Activated T-helper 1 cell treated with anti-CD3 and anti-CD28 coated beads, Interleukin-12 subunit alpha, Interleukin-12 subunit beta, Interleukin-2, Interleukin-4 antibody, amounts not matched to agents 30 ng/mL and 10 ng/mL and 1 ng/mL, durations not matched to agents 14 hours and 24 hours and 36 hours (primary cell): ENCODE measurements around the gene TEX35. TPM values are rescaled to one million over a fixed set of nuclear protein-coding genes. Genes with fewer than 3 reads are reported as not detected.

Source experiments
- DNase-seq: peaks from one replicate; pipeline ENCODE4 v3.0.0; 2021; ENCODE audit warnings: low spot score
- H3K27ac Mint-ChIP-seq: one replicate; pipeline ENCODE4 v1.8.0; 2021; ENCODE audit warnings: mild to moderate bottlenecking, mixed read lengths
- H3K27me3 Mint-ChIP-seq: one replicate; pipeline ENCODE4 v1.8.0; 2022; ENCODE audit warnings: mild to moderate bottlenecking, moderate library complexity, mixed read lengths; ENCODE audit not compliant: insufficient read depth
- H3K36me3 Mint-ChIP-seq: one replicate; pipeline ENCODE4 v1.8.0; 2021; ENCODE audit warnings: low read depth, mixed read lengths
- H3K4me1 Mint-ChIP-seq: one replicate; pipeline ENCODE4 v1.8.0; 2021; ENCODE audit warnings: low read depth, mixed read lengths
- H3K4me3 Mint-ChIP-seq: one replicate; pipeline ENCODE4 v1.8.0; 2021; ENCODE audit warnings: mild to moderate bottlenecking, moderate library complexity, mixed read lengths
- H3K9me3 Mint-ChIP-seq: one replicate; pipeline ENCODE4 v1.8.0; 2021; ENCODE audit warnings: mixed read lengths
- intact Hi-C: fragments of 100-400 bp; cut with micrococcal nuclease; formaldehyde crosslinking; loops from one replicate; pipeline ENCODE4 v1.15.1; 2024
- total RNA-seq: library from RNA; stranded (reverse); gene quantifications from 2 replicates; pipeline ENCODE4 v1.2.3, GENCODE V29; 2022

Gene TEX35
- total RNA-seq, 1 donor from 2014 or later, result not detected

GRCh38 chr1:178506669-178507068, 6.2 kb upstream of the TEX35 start:
- Mint-ChIP-seq H3K4me1 (no peaks in the 10 kb centered on the region), H3K9me3 (no peaks in the 10 kb centered on the region), H3K27me3 (no peaks in the 10 kb centered on the region), H3K36me3 (no peaks in the 10 kb centered on the region), H3K27ac (no peak overlapping the region), H3K4me3 (no peak overlapping the region)
- intact Hi-C loops, result no loop called here
- no peak for DNase-seq

DNA sequence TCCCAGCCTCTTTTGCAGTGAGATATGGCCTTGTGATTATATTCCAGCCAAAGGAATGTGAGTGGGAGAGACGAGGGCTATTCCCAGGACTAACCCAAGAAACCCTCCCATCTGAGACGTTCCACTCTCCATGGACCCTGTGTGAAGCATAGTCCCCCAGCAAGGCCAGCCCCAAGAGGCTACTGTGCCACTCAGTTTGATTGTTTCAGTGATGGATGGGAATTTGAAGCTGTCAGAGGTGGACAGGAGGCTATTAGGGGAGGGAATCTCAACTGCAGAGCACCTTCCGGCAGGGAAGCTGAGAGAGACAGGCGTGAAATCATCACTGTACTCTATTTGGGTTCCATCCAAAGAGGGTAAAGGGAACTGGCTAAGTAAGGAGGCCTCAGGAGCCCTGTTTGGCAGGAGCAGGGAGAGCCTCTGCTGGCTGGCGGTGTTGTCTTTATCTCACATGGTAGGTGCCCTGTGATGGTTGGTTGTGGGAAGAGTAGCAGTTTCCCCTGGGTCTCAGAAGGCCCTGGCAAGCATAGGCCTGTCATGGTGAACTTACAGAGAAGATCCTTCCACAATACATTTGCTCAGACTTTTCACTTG, 3.4 kb upstream of the TEX35 start:
- H3K9me3 Mint-ChIP-seq, result no peaks in the 10 kb centered on the region
- no peak overlapping the region for H3K4me3 Mint-ChIP-seq
- H3K4me1 Mint-ChIP-seq, result no peaks in the 10 kb centered on the region
- H3K36me3 Mint-ChIP-seq, result no peaks in the 10 kb centered on the region
- intact Hi-C loops, result no loop called here
- no peaks in the 10 kb centered on the region for H3K27me3 Mint-ChIP-seq
- no peak for DNase-seq
- no peak overlapping the region for H3K27ac Mint-ChIP-seq

GRCh38 chr1:178510155-178510554, 2.8 kb upstream of the TEX35 start:
- Mint-ChIP-seq H3K4me1 (no peaks in the 10 kb centered on the region), H3K27ac (no peak overlapping the region), H3K27me3 (peaks cover 1% of the 10 kb centered on the region), H3K4me3 (no peak overlapping the region), H3K36me3 (no peaks in the 10 kb centered on the region), H3K9me3 (no peaks in the 10 kb centered on the region)
- intact Hi-C loops, result no loop called here
- no peak for DNase-seq

- Mint-ChIP-seq H3K9me3 (no peaks in the 10 kb centered on the region), H3K4me3 (no peak overlapping the region), H3K27ac (no peak overlapping the region), H3K36me3 (no peaks in the 10 kb centered on the region), H3K4me1 (no peaks in the 10 kb centered on the region), H3K27me3 (peaks cover 3% of the 10 kb centered on the region)
- DNase-seq, result no peak
- intact Hi-C loops, result no loop called here
Measured at GRCh38 chr1:178513278-178513983, 522 bp downstream of the TEX35 start.

- no peaks in the 10 kb centered on the region for H3K36me3 Mint-ChIP-seq
Measured at GRCh38 chr1:178516110-178516509, 3.2 kb downstream of the TEX35 start.

DNA sequence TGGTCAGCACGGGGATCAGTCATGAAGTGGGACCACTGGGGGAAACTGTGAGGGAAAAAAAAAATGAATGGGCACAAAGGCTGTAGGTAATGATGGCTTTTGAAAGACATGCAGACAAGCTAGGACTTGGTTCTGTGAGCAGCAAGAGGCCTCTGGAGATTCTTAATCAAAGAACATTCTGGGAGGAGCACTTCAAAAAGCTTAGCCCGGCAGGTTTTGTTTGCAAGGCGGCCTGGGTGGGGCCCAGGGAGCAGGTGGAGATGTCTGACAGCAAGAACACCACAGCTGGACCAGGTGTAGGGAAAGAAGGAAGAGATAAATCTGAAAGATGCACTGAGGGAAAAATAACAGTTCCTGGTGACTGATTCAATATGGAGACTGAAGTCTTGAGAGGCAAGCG, 6.0 kb downstream of the TEX35 start:
- intact Hi-C loops, result no loop called here
- Mint-ChIP-seq H3K9me3 (no peaks in the 10 kb centered on the region), H3K4me1 (no peaks in the 10 kb centered on the region), H3K36me3 (no peaks in the 10 kb centered on the region), H3K4me3 (no peak overlapping the region), H3K27ac (no peak overlapping the region), H3K27me3 (peaks cover 4% of the 10 kb centered on the region)
- DNase-seq, result no peak

More at GRCh38 chr1:178516110-178516509, 3.2 kb downstream of the TEX35 start:
- no peak for DNase-seq
- no peak overlapping the region for H3K27ac Mint-ChIP-seq
- H3K9me3 Mint-ChIP-seq, result no peaks in the 10 kb centered on the region
- H3K4me3 Mint-ChIP-seq, result no peak overlapping the region
- no peaks in the 10 kb centered on the region for H3K4me1 Mint-ChIP-seq
- intact Hi-C loops, result no loop called here
- peaks cover 4% of the 10 kb centered on the region for H3K27me3 Mint-ChIP-seq

GRCh38 chr1:178520803-178521202, 7.9 kb downstream of the TEX35 start:
- Mint-ChIP-seq H3K36me3 (no peaks in the 10 kb centered on the region), H3K9me3 (no peaks in the 10 kb centered on the region), H3K27ac (no peak overlapping the region), H3K4me3 (no peak overlapping the region), H3K27me3 (peaks cover 1% of the 10 kb centered on the region), H3K4me1 (no peaks in the 10 kb centered on the region)
- intact Hi-C loops, result no loop called here
- DNase-seq, result no peak

GRCh38 chr1:178521241-178521640, 8.3 kb downstream of the TEX35 start:
- intact Hi-C loops, result no loop called here
- Mint-ChIP-seq H3K4me1 (no peaks in the 10 kb centered on the region), H3K27me3 (peaks cover 1% of the 10 kb centered on the region), H3K9me3 (no peaks in the 10 kb centered on the region), H3K4me3 (no peak overlapping the region), H3K36me3 (no peaks in the 10 kb centered on the region), H3K27ac (no peak overlapping the region)
- no peak for DNase-seq

DNA sequence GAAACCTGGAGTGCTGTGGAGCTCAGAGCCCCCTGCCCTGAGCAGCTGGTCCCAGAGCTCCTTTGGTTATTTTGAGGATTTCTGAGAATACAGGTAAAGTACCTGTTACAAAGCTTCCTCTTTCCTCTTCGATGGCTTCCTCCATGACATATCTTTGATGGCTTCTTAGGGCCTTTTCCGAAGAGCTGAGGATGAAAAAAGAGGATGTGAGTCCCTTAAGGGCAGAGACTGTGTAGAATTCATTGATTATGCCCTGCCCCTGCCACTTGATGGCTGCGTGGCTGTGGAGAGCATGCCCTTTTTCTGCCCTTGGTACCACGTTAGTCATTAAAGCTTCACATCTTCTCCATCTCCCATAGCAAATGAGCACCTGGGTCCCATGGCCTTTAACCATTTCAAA, 14.2 kb downstream of the TEX35 start:
- DNase-seq, result no peak

GRCh38 chr1:178528228-178528952, 15.5 kb downstream of the TEX35 start:
- H3K9me3 Mint-ChIP-seq, result no peaks in the 10 kb centered on the region
- H3K4me1 Mint-ChIP-seq, result peaks cover 7% of the 10 kb centered on the region
- peaks cover 3% of the 10 kb centered on the region for H3K27me3 Mint-ChIP-seq
- intact Hi-C loops, result no loop called here
- H3K27ac Mint-ChIP-seq, result no peak overlapping the region
- H3K4me3 Mint-ChIP-seq, result no peak overlapping the region
- H3K36me3 Mint-ChIP-seq, result no peaks in the 10 kb centered on the region
- no peak for DNase-seq

More for the DNA sequence above, 14.2 kb downstream of the TEX35 start:
- Mint-ChIP-seq H3K27ac (no peak overlapping the region), H3K4me3 (no peak overlapping the region), H3K27me3 (no peaks in the 10 kb centered on the region), H3K9me3 (no peaks in the 10 kb centered on the region), H3K36me3 (no peaks in the 10 kb centered on the region), H3K4me1 (peaks cover 2% of the 10 kb centered on the region)
- intact Hi-C loops, result no loop called here

DNA sequence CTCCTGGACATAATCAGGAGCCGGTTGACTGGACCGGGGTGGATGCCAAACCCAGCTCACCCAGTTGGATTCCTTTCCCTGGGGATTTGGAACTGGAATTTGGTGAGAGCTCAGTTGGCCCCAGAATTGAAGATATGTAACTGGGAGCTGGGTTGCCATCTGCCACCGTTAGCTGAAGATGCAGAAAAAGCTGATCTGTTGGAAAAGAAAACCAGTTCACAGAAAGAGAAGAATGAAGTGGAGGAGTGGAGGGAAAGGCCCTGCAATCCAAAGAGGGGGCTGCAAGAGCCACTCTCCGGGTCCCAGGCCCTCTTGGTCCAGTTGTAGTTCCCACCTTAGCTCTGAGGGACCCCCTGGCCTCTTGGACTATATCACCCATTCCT, 16.0 kb downstream of the TEX35 start:
- H3K27ac Mint-ChIP-seq, result no peak overlapping the region
- no peak overlapping the region for H3K4me3 Mint-ChIP-seq
- DNase-seq, result no peak
- intact Hi-C loops, result no loop called here
- peaks cover 3% of the 10 kb centered on the region for H3K27me3 Mint-ChIP-seq
- H3K9me3 Mint-ChIP-seq, result no peaks in the 10 kb centered on the region
- H3K36me3 Mint-ChIP-seq, result no peaks in the 10 kb centered on the region
- H3K4me1 Mint-ChIP-seq, result peaks cover 7% of the 10 kb centered on the region

DNA sequence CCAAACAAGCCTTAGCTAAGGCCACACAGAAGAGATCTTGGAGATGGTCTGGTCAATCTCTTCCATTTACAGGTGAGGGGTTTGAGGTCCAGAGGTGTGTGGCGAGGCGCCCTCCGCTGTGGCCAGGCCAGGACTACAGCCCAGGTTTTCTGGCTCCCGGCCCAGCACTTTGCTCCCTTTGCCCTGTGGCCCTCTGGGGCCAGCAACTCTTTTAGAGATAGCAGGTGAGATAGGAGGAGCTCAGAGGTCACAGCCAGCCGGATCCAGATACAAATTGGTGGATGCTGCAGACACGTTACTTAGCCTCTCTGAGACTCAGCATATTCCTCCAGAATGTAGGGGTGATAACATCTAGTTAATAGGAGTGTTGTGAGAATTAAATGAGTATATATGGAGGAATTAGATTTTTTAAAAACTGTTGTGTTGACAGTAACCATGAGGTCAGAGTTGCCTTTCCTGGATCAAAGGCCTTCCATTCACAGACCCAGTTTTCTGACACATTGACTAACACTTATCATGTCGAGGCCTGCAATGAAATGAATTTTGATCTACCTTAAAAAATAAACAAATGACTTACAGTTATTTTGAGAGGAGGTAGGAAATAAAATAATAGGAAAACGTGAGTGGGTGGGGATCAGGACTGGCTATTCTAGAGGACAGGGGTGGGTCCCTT, 16.6 kb downstream of the TEX35 start:
- H3K4me3 Mint-ChIP-seq, result no peak overlapping the region
- intact Hi-C loops, result no loop called here
- H3K27me3 Mint-ChIP-seq, result peaks cover 3% of the 10 kb centered on the region

DNA sequence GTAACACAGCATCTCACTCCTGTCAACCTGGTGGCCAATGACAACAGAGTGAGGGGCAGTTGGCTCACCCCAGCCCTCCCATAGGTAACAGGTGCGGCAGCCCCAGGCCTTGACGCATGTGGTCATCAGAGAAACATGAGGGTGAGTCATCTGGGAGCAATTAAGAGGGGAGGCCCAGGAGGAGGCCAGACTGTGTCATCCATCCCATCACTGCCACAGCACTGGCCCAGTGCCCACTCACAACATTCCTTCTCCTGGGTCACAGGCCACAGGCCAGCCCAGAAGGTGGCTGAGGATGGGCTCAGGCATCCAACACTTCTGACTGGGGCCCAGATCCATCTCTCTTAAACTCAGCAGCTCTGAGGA, 17.1 kb downstream of the TEX35 start:
- Mint-ChIP-seq H3K27ac (no peak overlapping the region), H3K4me1 (peaks cover 7% of the 10 kb centered on the region), H3K4me3 (no peak overlapping the region), H3K36me3 (no peaks in the 10 kb centered on the region), H3K27me3 (peaks cover 3% of the 10 kb centered on the region), H3K9me3 (no peaks in the 10 kb centered on the region)
- intact Hi-C loops, result no loop called here
- no peak for DNase-seq

More for the DNA sequence above, 16.6 kb downstream of the TEX35 start:
- no peaks in the 10 kb centered on the region for H3K9me3 Mint-ChIP-seq
- peaks cover 7% of the 10 kb centered on the region for H3K4me1 Mint-ChIP-seq
- no peak for DNase-seq
- H3K36me3 Mint-ChIP-seq, result no peaks in the 10 kb centered on the region
- no peak overlapping the region for H3K27ac Mint-ChIP-seq
